ENCODE measurements around the gene SPRED1. TPM values are rescaled to one million over a fixed set of nuclear protein-coding genes. Genes with fewer than 3 reads are reported as not detected.

The SPRED1 gene
- total and polyA plus RNA-seq, 9 of the 15 experiments (the other 6 are each of a cell fraction or from before 2014, with no cell fraction given) = 2.8 to 17.4 (median 7.9) TPM

DNA sequence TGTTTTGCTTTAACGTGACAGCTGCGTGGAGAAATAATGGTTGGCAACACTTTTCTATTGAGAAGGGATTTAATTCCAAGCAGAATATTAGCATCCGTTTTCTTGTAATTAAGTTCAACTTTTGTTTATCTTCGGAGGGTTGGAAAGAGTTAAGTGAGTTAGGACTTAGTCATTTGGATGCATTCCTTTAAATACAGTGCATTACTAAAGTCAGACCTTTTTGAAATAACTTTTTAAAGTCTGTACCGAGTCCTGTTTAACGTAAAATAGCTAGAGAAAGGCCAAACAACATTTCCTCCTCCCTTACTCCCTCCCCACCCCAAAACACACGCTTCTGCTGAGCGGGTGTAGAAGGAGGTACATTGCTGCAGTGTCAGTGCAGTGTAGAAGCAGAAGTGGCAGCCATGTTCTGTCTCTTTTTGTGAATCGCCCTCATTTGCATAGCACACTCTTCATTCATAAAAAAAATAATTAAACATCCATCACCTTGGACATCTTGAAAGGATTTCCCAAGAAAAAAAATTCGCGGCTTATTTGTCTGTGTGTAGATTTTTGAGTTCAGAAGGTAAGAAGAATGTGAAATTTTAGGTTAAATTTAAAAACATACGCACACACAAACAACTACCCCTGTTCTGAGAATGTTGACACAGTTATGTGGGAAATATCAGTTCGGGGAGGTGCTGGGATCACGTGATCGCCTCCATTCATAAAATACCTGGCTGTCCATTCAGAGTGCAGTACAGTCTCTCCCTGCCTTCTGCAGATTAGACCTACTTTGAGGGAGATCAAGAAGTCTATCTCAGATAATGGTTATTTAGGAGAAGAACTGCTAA, 1.6 kb downstream of the SPRED1 start (continued):
- TF ChIP-seq ZBTB26 (CRISPR knock-in tag; IDR thresholded peaks at IDR 0.05) = no peak
- TF ChIP-seq, protein P1, sequence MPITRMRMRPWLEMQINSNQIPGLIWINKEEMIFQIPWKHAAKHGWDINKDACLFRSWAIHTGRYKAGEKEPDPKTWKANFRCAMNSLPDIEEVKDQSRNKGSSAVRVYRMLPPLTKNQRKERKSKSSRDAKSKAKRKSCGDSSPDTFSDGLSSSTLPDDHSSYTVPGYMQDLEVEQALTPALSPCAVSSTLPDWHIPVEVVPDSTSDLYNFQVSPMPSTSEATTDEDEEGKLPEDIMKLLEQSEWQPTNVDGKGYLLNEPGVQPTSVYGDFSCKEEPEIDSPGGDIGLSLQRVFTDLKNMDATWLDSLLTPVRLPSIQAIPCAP (CRISPR knock-in tag; IDR thresholded peaks at IDR 0.05; ENCODE audit: borderline replicate concordance) = no peak
- TF ChIP-seq RBM25 (IDR thresholded peaks at IDR 0.05; ENCODE audit: low read depth, low read length, severe bottlenecking) = no peak
- TF ChIP-seq SOX6 (IDR thresholded peaks at IDR 0.05) = 0 out of 2 replicates have a peak, but pooled peaks have one; percentile 33
- TF ChIP-seq FOXJ2 (tag; IDR thresholded peaks at IDR 0.05) = no peak
- TF ChIP-seq THAP12 (CRISPR knock-in tag; IDR thresholded peaks at IDR 0.05) = no peak
- peak; percentile 34; the same call in 1 of the 2 replicates for TF ChIP-seq VEZF1 (CRISPR knock-in tag; IDR thresholded peaks at IDR 0.05)
- no peak for TF ChIP-seq ZNF174 (CRISPR knock-in tag; IDR thresholded peaks at IDR 0.05)
- TF ChIP-seq, protein P2, sequence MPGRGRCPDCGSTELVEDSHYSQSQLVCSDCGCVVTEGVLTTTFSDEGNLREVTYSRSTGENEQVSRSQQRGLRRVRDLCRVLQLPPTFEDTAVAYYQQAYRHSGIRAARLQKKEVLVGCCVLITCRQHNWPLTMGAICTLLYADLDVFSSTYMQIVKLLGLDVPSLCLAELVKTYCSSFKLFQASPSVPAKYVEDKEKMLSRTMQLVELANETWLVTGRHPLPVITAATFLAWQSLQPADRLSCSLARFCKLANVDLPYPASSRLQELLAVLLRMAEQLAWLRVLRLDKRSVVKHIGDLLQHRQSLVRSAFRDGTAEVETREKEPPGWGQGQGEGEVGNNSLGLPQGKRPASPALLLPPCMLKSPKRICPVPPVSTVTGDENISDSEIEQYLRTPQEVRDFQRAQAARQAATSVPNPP (IDR thresholded peaks at IDR 0.05; ENCODE audit: borderline replicate concordance, insufficient read depth, insufficient read length) = no peak
- no peak for TF ChIP-seq PRMT5 (CRISPR knock-in tag; IDR thresholded peaks at IDR 0.05)
- 0 out of 2 replicates have a peak, but pooled peaks have one; percentile 59 for TF ChIP-seq PML (IDR thresholded peaks at IDR 0.05; ENCODE audit: low read length)
- peak; percentile 78 for TF ChIP-seq KDM5B (IDR thresholded peaks at IDR 0.05; ENCODE audit: insufficient replicate concordance, low read depth, low read length)
- TF ChIP-seq, protein P3, sequence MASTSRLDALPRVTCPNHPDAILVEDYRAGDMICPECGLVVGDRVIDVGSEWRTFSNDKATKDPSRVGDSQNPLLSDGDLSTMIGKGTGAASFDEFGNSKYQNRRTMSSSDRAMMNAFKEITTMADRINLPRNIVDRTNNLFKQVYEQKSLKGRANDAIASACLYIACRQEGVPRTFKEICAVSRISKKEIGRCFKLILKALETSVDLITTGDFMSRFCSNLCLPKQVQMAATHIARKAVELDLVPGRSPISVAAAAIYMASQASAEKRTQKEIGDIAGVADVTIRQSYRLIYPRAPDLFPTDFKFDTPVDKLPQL (IDR thresholded peaks at IDR 0.05; ENCODE audit: extremely low read depth, insufficient read length) = peak; percentile 46
- TF ChIP-seq THAP7 (CRISPR knock-in tag; IDR thresholded peaks at IDR 0.05) = no peak
- no peak for TF ChIP-seq HSF4 (CRISPR knock-in tag; IDR thresholded peaks at IDR 0.05; ENCODE audit: borderline replicate concordance)
- TF ChIP-seq, protein P4, sequence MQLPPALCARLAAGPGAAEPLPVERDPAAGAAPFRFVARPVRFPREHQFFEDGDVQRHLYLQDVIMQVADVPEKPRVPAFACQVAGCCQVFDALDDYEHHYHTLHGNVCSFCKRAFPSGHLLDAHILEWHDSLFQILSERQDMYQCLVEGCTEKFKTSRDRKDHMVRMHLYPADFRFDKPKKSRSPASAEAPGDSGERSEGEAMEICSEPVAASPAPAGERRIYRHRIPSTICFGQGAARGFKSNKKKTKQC (CRISPR knock-in tag; IDR thresholded peaks at IDR 0.05) = no peak
- no peak for TF ChIP-seq NBN (IDR thresholded peaks at IDR 0.05; ENCODE audit: low read depth)
